KMS-11 (cell line): ENCODE measurements around the gene CCDC157.

Experiments used
- H2AFZ ChIP-seq: fragments of 200-600 bp; sonication (generic); 2 replicates; pipeline ENCODE4 v1.6.1; 2016; ENCODE audit warnings: antibody characterized with exemption, mixed run types, low read depth
- H3K27ac ChIP-seq: fragments of 200-600 bp; sonication (generic); 2 replicates; pipeline ENCODE4 v1.6.1; 2016; ENCODE audit warnings: mild to moderate bottlenecking, mixed run types
- H3K27me3 ChIP-seq: fragments of 200-600 bp; sonication (generic); 2 replicates; pipeline ENCODE4 v1.6.1; 2017; ENCODE audit warnings: mild to moderate bottlenecking, low read depth, mixed run types, moderate library complexity; ENCODE audit not compliant: insufficient read depth
- H3K36me3 ChIP-seq: fragments of 200-600 bp; sonication (generic); 2 replicates; pipeline ENCODE4 v1.6.1; 2017; ENCODE audit warnings: mild to moderate bottlenecking, mixed run types; ENCODE audit not compliant: insufficient read depth
- H3K4me1 ChIP-seq: fragments of 200-600 bp; sonication (generic); 2 replicates; pipeline ENCODE4 v1.6.1; 2016; ENCODE audit warnings: mild to moderate bottlenecking, low read depth, mixed run types; ENCODE audit not compliant: poor library complexity, severe bottlenecking
- H3K4me2 ChIP-seq: fragments of 200-600 bp; sonication (generic); 2 replicates; pipeline ENCODE4 v1.7.0; 2016; ENCODE audit warnings: mild to moderate bottlenecking, mixed run types
- H3K4me3 ChIP-seq: fragments of 200-600 bp; sonication (generic); IDR thresholded peaks from 2 replicates; pipeline ENCODE4 v1.6.1; 2017; ENCODE audit warnings: low read depth, low read length, mixed read lengths; ENCODE audit not compliant: insufficient read depth
- H3K79me2 ChIP-seq: fragments of 200-600 bp; sonication (generic); 2 replicates; pipeline ENCODE4 v1.6.1; 2016; ENCODE audit warnings: low read depth, mixed run types; ENCODE audit not compliant: insufficient read depth
- H3K9ac ChIP-seq: fragments of 200-600 bp; sonication (generic); 2 replicates; pipeline ENCODE4 v1.6.1; 2016; ENCODE audit warnings: mild to moderate bottlenecking, mixed run types
- H4K20me1 ChIP-seq: fragments of 200-600 bp; sonication (generic); 2 replicates; pipeline ENCODE4 v1.6.1; 2016; ENCODE audit warnings: mild to moderate bottlenecking, mixed run types; ENCODE audit not compliant: insufficient read depth
- TF ChIP-seq, protein P1 (sequence below): fragments of 200-600 bp; sonication (generic); conservative IDR thresholded peaks from 2 replicates; pipeline ENCODE4 v1.6.1; 2017; ENCODE audit warnings: low read depth, mild to moderate bottlenecking, antibody characterized with exemption, low read length, moderate library complexity, mixed read lengths

CCDC157 gene

DNA sequence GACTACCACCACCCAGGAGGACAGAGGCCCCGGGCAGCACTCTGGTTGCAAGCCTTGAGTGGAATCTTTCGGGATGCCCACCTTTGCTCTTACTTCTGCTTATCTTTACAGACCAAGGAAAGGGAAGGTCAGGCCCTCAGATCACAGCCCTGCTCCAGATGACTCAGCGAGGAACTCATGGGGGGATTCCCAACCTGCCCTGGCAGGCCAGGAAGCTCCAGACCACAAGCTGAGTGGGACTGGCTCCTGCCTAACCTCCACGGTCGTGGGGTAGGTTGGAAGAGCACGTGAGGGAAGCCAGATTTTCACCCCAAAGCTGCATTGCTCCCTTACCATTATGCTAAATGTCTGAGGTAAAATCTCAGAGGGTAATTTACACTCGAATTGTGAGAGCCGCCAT, 41.9 kb upstream of the CCDC157 start:
- Histone ChIP-seq H3K36me3 (no peaks in the 10 kb centered on the region), H3K4me1 (peaks cover 72% of the 10 kb centered on the region), H2AFZ (no peak overlapping the region), H3K27ac (peak overlapping the region; percentile 13; the same call in 1 of the 2 replicates), H3K4me3 (no peak overlapping the region), H3K27me3 (no peaks in the 10 kb centered on the region), H3K4me2 (peak overlapping the region; percentile 39; the same call in 1 of the 2 replicates), H4K20me1 (no peaks in the 10 kb centered on the region), H3K79me2 (peaks cover 46% of the 10 kb centered on the region; the same call in 1 of the 2 replicates), H3K9ac (no peak overlapping the region)
- TF ChIP-seq, protein P1, sequence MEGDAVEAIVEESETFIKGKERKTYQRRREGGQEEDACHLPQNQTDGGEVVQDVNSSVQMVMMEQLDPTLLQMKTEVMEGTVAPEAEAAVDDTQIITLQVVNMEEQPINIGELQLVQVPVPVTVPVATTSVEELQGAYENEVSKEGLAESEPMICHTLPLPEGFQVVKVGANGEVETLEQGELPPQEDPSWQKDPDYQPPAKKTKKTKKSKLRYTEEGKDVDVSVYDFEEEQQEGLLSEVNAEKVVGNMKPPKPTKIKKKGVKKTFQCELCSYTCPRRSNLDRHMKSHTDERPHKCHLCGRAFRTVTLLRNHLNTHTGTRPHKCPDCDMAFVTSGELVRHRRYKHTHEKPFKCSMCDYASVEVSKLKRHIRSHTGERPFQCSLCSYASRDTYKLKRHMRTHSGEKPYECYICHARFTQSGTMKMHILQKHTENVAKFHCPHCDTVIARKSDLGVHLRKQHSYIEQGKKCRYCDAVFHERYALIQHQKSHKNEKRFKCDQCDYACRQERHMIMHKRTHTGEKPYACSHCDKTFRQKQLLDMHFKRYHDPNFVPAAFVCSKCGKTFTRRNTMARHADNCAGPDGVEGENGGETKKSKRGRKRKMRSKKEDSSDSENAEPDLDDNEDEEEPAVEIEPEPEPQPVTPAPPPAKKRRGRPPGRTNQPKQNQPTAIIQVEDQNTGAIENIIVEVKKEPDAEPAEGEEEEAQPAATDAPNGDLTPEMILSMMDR, result no peak

DNA sequence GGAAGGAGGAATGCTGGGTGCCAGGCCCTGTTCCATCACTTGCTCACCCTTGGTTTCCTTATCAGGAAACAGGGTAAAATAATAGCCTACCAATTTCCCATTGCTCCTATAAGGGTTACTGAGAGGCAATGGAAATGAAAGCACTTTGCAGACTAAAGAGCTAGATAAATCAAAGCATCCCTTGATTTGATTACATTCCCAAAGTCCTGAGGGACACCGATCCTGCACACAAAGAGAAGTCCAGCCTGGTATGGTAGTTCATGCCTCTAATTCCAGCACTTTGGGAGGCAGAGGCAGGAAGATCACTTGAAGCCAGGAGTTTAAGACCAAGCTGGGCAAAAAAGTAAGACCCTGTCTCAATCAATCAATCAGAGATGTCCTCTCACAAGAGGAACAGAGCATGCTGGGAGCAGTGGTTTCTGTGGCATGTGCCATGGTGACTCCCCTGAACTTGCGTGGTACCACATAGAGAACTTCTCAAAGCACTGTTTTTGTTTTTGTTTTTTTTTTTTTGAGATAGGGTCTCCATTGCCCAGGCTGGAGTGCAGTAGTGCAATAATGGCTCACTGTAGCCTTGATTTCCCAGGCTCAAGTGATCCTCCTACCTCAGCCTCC, 40.7 kb upstream of the CCDC157 start:
- peaks cover 60% of the 10 kb centered on the region for H3K4me1 ChIP-seq

DNA sequence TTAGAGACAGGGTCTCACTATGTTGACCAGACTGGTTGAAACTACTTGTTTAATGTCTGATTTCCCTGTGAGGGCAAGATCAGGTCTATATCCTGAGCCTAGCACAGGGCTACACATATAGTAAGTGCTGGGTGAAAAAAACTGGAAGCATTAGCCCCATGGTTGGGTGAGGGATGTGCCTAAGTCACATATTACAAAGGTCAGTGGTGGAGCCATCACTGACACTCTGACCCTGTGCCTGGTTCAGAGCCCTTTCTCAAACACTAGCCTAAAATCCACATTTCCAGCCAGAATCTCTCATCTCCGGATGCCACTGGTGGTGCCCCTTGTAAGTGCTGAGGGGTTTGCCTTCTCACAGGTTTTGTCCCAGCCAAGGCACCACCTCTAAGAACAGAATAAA, 39.0 kb upstream of the CCDC157 start:
- H3K79me2 ChIP-seq, result peaks cover 34% of the 10 kb centered on the region; the same call in 1 of the 2 replicates
- no peak overlapping the region for H3K4me2 ChIP-seq
- no peak overlapping the region for H3K4me3 ChIP-seq
- H3K27me3 ChIP-seq, result no peaks in the 10 kb centered on the region
- TF ChIP-seq, protein P1, result no peak
- H3K4me1 ChIP-seq, result peaks cover 46% of the 10 kb centered on the region
- no peak overlapping the region for H3K27ac ChIP-seq
- no peaks in the 10 kb centered on the region for H4K20me1 ChIP-seq
- H3K9ac ChIP-seq, result no peak overlapping the region
- H2AFZ ChIP-seq, result no peak overlapping the region
- H3K36me3 ChIP-seq, result no peaks in the 10 kb centered on the region

More for the DNA sequence above, 40.7 kb upstream of the CCDC157 start:
- Histone ChIP-seq H4K20me1 (no peaks in the 10 kb centered on the region), H3K9ac (no peak overlapping the region), H3K36me3 (no peaks in the 10 kb centered on the region), H3K4me3 (no peak overlapping the region), H3K27ac (no peak overlapping the region), H3K79me2 (peaks cover 48% of the 10 kb centered on the region; the same call in 1 of the 2 replicates), H2AFZ (no peak overlapping the region), H3K4me2 (no peak overlapping the region), H3K27me3 (no peaks in the 10 kb centered on the region)
- TF ChIP-seq, protein P1, result no peak

DNA sequence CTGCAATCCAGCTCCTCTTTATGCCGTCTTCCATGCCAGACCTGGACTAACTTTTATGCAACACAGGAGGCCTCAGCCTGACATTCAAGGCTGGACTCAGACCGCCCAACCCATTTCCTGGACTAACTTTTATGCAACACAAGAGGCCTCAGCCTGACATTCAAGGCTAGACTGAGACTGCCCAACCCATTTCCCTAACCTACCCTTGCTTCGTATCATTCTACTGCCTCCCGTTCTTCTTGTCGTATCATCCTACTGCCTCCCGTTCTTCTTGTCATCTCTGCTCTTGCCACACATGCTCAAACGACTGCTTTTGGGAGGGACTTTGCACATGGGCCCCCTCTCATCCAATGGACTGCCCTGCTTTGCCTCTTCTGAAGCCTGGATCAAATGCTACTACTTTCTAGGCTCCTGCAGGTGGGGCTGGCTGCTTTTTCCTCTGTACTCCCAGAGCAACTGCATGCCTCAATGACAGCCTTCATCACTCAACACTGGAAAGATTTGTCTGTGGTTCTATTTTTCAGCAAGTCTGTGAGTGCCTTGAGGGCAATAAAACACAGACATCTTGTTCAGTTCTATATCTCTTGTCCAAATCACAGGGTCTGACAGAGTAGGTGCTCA, 37.9 kb upstream of the CCDC157 start:
- Histone ChIP-seq H3K4me1 (peaks cover 49% of the 10 kb centered on the region), H3K4me2 (no peak overlapping the region), H3K9ac (no peak overlapping the region), H3K79me2 (peaks cover 26% of the 10 kb centered on the region; the same call in 1 of the 2 replicates), H3K27ac (no peak overlapping the region), H2AFZ (no peak overlapping the region), H3K27me3 (no peaks in the 10 kb centered on the region), H3K36me3 (no peaks in the 10 kb centered on the region), H3K4me3 (no peak overlapping the region), H4K20me1 (no peaks in the 10 kb centered on the region)
- TF ChIP-seq, protein P1, result no peak
